8988T (cell line): ENCODE results near the gene AHNAK.

Experiments
- DNase-seq: peaks from one replicate; pipeline ENCODE4 v3.0.0; 2011

Gene AHNAK

DNA sequence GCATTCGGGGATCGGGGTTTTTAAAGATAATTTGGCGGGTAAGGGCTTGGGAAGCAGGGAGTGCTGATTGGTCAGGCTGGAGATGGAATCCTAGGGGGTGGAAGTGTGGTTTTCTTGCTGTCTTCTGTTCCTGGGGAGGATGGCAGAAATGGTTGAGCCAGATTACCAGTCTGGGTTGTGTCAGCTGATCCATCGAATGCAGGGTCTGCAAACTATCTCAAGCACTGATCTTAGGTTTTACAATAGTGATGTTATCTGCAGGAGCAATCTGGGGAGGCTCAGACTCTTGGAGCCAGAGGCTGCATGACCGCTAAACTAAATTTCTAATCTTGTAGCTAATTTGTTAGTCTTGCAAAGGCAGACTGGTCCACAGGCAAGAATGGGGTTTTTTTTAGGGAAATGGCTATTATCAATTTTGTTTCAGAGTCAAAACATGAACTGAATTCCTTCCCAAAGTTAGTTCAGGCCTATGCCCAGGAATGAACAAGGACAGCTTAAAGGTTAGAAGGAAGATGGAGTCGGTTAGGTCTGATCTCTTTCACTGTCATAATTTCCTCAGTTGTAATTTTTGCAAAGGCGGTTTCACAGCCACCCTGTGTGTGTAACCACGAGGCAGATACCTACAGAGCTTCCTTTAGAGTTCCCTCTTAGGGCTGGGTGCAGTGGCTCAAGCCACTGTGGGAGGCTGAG lies 117.6 kb downstream of the AHNAK start:
- DNase-seq = no peak

DNA sequence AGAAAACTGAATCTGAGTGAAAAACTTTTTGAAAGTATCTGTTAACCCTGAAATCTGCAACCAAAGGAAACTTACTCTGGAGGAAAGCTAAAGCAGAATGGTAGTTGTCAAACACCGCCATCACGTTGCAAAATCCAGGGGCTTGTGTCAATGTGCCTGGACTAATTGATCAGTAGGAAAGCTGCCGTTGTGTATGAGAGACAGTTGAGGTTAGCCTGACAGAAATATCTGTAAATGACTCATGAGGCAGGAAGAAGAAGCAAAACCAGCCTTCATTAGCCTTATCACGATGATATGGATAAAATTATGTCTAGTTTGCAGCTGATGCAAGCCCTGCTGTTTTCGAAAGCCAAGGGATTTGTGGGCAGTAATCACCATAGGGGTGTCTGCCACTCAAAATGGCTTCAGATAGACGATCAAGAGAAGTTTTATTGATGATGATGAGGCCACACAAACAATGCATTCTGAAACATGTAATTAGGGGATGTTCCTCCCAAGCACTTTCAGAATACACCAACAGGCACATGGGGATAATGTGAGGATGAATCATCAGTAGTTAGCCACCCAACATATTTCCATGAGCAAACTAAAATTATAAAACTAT lies 118.9 kb downstream of the AHNAK start:
- DNase-seq = no peak

DNA sequence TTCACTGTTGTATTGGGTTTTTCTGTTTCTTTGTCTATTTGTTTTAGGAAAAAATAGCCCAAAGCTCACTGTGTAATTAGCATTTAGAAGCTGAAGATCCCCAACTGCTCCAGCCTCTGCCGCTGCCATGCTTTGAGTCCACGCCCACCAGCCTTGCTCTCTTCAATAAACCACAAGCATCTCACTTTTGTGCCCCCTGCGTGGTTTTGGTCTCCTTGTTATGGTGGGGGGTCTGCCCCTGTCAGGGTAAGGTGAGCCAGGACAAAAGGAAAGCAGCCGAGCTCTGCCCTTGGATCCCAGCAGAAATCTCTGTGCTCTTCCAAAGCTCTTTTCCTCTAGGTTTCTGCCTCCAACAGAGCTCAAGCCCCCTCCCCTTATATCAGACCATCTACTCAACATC lies 123.6 kb downstream of the AHNAK start:
- DNase-seq = no peak

DNA sequence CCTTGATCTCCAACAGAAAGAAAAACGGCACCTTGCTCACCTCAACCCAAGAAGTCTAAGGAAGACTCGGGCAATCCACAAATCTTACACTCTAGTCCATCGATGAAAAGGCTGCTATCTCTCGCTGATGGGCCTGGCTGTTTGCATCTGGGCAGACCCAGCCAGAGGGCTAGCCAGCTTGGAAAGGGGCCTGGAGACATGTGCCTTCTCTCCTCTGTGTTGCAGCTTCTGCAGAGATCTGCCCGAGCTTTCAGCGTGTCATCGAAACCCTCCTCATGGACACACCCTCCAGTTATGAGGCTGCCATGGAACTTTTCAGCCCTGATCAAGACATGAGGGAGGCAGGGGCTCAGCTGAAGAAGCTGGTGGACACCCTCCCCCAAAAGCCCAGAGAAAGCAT lies 124.6 kb downstream of the AHNAK start:
- DNase-seq = no peak

DNA sequence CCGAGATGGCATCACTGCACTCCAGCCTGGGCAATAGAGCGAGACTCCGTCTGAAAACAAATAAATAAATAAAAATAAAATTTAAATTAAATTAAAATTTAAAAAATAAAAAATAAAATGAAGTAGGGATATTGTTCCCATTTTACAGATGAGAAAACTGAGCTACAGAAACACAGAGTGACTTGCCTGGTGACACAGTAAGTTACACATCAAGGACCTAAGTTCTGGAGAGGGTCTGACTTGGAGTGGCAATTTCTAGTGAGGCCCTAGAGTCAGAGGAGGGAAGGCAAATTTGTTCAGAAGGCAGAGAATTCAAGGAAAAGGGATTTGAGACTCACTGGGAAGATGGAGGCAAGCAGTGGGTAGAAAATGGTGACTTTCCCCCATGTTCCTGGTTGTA lies 125.7 kb downstream of the AHNAK start:
- DNase-seq = no peak

DNA sequence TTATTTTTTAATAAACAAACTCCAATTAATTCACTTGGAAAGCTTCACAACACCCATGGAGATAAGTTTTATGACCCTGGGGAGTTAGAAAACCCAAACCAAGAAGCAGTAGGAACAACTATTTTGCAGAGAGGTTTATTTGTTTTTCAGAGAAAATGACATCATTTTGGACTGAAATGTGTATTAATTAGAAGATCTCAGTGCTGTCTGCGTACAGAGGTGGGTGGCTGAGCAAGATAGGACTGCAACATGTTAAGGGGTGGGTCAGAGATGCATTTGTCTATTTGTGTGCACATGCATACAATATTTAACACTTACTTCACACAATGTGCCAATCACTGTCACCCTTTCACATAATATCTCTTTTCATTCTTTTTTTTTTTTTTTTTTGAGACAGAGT lies 126.7 kb downstream of the AHNAK start:
- DNase-seq = no peak

DNA sequence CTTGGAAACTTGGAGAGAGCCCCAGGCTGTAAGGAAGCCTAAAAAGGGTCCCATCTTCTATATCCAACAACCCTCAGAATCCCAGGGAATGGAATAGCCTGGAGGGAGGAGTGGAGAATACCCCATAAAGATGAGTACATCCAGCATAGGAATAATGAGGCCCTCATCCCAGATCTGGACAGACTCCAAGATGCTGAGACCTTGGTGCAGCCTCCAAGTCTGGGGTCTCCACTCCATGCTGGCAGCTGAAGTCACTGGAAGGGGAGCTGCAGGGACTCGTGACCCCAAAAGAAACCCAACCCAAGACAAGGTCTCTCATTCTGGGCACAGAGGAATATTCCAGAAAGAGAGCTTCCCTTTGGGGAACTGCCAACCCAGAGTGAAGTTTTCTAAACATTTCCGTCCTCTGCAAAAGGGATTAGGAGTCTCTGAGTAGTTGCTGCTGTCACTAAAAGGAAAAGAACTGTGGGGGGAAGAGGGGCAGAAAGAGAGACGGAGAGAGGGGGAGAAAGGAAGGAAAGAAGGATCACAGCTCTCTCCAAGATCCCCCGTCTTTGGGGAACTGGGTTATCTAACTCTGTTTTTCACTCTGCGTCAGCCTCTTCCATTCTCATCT lies 127.2 kb downstream of the AHNAK start:
- DNase-seq = no peak

DNA sequence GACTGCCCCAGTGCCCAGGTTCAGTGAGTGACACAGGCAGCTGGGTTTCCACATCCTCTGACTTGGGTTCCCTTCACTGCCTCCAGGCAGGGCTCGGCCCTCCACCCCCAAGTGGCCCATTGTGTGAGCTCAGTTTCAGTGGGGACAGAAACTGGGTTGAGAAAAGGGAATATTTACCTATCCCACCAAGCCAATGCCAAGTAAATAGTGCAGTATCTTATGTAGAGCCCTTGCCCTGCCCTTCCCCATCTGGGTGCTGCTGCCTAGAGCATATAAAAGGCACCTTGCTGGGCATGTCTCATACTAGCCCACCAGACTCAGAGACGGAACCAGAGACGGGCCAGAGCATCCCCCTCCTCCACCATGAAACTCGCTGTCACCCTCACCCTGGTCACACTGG lies 127.9 kb downstream of the AHNAK start, which contains the start of gene SCGB1A1:
SCGB1A1 (plus strand) TSS at position 301 of the 400 bp plus-strand sequence; CDS start at position 364, 63 bp downstream.
- DNase-seq = no peak

DNA sequence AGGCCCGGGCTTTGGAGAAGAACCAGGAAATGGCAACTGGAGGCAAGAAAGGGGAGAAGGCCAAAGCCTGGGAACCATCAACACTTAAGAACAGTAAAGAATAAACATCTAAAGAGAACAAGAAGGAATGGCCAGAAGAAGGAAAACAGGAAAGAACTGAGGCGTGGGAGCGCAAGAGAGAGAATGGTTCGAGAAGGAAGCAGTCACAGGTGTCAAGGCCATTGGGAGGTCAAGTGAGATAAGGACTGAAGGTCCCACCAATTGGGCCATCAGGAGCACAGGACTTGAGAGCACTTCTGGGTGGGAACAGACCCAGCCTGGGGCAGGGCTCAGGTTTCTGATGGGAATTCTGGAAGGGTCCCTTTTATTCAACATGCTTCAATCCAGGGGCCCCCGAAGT lies 128.5 kb downstream of the AHNAK start:
- no peak for DNase-seq

DNA sequence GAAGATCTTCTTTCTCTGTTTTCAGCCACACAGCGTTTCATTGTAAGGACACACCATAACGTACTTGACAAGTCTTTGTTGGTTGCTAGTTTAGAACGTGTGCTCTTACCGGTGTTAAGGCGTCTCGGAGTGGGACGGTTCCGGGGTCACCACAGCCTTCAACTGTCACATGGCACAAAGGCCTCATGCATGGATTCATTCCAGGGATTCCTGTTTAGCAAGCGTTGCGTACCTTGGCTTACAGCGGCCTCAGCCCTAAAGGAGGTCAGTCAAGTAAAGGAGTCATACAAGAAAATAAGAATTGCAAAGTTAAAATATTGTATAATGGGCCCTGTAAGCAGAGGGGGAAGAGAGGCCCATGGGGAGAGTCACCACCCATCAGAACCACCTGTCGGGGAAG lies 130.0 kb downstream of the AHNAK start:
- DNase-seq = no peak

DNA sequence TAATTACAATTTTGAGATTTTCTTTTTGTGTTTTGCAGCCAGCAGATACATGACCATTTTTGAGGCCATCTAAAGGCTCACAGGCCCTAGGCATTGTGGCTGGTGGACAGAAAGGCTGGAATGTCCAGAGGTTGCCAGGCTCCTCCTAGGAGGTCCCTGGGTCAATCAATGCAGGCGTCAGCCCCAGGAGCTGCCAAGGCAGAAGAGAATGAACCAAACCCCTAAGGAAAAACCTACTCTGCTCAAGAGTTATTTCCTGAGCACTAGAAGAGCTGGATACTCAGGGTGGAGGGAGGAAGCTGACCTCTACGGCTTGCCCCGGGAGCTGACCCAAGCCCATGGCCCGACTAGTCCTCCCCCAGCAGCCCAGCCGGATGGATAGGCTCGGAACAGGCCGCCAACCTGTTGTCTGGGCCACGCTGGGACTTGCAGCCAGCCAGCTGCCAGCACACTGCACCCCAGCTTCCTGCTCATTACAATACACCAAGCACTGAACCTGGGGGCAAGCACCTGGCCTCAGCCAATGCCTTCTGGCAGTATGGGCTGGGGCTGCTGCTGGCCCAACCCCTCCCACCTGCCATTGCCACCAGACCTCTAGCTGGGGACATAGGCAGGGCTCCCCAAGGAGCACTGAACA lies 133.4 kb downstream of the AHNAK start:
- DNase-seq = no peak

DNA sequence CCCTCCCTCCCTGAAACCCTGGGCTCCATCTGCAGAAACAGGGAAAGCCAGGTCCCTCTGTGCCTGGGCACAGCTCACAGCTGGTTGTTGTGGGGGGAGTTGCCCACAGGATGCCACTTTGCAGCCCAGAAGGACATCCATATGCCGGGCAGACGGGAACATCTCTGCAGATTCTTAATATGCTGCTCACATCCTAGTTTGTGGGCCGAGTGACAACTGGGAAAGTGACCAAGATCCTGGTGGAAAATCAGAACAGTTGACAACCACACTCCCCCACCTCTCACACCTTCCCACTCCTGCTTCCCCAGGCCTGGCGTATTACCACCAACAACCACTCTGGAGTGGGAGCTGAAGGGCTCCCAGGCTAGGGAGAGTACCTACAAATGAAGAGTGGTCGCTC lies 135.1 kb downstream of the AHNAK start:
- no peak for DNase-seq

DNA sequence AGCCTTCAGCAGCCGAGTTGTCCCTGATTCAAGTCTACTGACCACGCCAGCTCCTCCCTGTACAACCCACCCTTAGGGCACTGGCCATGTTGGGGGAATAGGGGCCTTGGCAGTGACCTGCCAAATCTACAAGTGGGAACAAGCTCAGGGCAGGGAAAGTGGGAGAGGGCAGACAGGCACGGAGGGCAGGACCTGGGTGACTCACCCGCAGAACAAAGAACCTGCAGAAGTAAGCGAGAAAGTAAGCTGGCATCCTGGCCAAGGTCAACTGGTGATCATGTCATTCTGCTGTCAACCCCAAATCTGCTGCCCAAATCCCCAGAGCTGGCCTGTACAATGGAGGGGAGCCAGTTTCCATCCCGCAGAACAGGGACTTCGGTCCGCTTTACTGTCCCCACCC lies 135.6 kb downstream of the AHNAK start:
- no peak for DNase-seq

DNA sequence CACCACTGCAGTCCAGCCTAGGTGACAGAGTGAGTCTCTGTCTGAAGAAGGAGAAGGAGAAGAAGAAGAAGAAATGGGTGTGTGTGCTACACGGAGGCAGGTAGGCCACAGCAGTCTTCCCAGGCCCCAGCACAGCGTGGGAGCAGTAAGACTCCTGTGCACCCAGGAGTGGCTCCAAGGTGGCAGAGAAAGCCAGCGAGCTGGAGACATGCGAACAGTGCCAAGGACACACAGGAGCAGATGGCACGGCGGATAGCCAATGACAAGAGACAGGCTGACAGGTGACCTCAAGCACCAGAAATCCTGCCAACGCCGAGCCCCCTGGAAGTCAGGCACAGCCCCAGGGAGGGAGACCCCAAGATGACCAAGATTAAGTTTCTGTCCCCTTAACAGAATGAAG lies 136.8 kb downstream of the AHNAK start:
- no peak for DNase-seq

DNA sequence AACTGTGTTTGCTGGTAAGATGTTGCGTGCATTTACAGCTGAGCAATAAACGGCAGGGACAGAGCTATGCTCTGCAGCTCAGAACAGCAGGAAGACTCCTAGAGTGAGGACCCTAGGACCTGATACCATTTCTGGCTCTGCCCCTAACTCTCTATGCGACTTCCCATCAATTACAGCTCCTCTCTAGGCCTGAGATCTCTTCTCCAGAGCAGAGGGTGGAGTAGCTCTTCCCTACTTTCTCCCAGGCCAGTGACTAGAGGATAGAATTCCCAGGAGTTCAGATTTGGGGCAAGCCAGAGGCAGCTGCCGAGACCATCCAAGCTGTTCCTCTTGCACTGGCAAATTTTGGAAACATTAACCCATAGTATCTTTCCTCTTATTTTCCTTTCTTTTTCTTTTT lies 140.6 kb downstream of the AHNAK start:
- DNase-seq = no peak

DNA sequence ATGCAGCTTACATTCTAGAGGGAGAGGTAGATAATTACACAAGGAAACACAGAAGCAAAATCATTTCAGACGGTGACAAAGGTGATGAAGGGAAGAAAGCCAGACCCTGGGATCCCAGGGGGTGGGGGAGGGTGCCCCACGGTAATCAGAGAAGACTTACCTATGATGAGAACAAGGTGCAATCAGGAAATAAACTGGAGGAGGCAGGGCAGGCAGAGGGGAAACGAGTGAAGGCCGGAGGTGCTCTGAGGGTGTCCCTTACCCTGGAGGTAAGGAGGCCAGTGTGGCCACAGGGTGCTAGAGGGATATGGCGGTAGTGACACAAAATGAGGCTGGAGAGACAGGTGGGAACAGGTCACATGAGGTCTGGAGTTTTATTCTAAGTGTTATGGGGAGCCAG lies 141.7 kb downstream of the AHNAK start:
- no peak for DNase-seq

DNA sequence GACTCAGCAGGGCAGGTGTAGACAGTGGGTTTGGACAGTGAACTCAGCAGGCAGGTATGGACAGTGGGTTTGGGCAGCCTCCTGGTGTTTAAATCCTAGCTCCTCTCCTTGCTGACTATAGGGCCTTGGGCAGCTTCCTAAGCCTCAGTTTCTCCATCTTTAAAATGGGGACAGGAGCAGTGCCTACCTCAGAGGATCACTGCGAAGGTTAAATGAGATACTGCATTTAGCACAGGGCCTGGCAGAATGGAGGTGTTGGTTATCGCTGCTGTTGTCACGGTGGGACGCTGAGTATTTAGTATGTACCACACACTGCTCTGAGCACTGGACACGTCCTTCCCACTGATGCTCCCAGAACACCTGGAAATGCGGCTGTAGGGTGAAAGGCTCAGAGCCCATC lies 142.2 kb downstream of the AHNAK start:
- no peak for DNase-seq

DNA sequence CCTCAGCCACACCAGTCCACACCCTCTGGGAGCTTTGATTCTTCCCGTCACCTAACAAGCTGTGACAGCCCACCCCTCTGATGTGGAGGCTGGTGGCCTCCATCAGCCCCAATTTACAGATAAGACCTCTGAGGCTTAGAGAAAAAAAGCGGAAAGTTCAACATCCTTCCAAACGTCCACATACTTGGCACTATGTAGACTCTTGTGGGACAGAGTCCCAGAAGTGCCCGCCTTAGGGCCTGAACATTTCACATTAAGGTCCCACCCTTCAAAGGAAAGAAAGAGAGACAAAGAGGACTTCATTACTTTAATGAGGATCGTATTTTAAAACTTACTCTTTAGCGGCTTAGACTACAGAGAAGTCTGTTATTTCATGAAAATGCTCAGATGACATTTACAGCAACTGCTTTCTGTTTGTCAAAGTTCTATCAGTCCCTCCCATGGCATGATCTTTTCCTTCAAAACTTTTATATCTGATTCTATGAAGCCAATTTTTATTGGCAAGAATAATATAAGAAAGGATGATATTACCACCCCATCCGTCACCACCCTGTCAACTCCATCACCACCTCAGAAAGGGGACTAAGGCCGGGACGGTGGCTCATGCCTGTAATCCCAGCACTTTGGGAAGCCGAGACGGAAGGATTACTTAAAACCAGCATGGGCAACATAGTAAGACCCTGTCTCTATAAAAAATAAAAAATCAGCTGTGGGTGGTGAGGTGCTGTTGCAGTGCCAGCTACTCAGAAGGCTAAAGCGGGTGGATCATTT lies 143.5 kb downstream of the AHNAK start:
- DNase-seq = peak; percentile 3

DNA sequence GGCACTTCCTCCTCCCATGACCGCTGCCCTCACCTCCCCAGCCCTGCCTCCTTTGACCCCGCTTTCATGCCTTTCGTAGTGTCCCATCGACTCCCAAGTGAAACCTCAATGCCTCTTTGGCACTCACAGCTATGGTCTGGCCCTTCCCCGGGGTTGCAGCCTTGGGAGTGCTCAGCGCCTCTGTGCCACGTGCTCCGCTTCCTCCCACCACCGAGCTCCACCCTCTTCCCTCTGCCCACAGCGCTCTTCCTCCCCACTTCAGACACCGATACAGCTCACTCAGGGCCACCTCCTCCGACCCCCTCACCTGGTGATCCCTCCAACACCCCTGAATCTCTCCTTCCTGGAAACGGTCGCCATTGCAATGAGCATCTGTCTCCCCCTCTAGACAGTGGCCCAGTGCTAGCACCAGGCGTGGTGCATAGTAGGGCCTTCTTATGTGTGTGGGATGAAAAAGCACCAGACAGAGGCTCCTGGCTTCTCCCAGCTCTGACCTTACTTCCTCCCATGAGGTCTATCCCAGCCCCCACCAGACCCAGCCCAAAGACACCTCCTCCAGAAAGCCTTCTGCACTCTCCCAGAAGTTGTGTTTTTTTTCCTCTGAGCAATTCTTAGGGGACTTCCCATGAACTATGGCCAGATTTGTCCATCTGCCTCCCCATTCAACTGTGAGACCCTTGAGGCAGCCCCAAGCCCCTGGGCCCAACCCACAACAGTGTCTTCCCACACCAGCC lies 144.2 kb downstream of the AHNAK start:
- peak; percentile 2 for DNase-seq

DNA sequence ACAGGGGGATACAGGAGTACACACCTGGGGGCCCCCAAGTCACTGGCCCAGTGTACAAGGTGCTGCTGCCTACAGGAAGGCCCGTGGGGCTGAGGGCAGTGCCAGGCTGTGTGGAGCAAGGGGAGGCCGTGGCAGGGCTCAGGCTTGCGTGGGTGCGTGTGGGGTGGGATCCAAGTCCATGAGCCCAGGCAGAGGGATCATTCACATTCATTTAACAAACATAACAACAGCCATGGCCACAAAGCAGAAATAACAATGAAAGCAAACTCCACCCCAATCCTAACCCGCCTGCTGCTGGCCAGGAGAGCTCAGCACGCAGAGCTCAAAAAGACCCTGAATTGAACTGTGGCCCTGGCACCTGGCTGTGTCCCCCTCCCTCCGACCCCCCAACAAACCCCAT lies 144.8 kb downstream of the AHNAK start:
- DNase-seq = peak; percentile 9

DNA sequence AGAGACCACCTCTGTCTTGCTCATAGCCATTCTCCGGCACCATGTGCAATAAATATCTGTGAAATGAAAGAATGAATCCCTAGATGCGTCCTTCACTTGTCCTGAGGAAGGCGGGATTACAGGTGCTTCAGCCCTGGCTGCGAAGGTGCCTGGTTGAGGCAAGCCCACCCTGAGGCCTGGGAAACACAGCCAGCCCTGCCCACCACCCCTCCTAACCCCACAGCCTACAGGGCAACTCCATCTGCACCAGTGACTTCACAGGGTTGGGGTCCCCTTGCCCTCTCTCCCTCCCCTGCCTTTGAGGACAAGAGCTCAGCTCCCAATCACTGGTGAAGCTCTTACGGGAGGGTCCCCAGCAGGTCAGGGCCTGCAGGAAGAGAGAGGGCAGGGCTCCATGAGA lies 145.2 kb downstream of the AHNAK start:
- DNase-seq = peak; percentile 14

DNA sequence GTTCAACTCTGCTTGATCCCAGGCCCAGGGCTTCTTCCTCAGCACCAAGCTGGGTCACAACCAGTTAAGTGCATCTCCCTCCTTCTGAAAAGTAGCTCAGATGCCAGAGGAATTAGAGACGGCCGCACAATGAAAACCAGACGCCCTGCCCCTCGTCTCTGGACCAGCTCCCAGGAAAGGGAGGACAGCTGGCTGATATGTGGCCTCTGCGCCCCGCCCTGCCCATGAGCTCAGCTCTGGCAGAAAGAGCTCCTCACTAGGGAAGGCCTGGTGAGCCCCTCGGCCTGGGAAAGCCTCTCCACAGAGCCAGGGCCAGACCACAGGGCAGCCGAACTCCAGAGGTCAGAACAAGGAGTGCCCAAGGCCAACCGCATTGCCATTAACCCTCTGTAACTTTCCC lies 145.8 kb downstream of the AHNAK start:
- peak; percentile 9 for DNase-seq

DNA sequence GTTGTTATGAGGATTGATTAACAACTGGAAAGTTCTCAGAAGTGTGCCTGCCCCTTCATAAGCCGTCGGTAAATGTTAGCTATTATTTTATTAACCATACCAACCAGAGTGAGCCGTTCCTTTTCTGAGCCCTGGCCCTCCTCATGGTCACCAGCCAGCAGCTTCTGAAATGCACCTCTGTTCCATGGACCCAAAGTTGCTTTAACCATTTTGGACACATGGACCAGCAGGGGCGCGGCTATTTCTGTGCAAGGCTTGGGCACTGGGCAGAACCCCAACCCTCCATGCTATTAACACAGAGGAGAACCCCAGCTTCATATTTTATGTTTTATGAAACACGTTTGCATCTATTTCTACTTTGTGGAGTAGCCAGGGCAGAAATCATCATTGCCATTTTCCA lies 146.3 kb downstream of the AHNAK start:
- peak; percentile 2 for DNase-seq
